ENCODE data around the gene CRYBG2.
"Not testable (repeated sequence)": the region's sequence is repeated elsewhere in the genome, so short reads cannot be mapped to it uniquely, and the experiment has no call there.

CRYBG2 gene

DNA sequence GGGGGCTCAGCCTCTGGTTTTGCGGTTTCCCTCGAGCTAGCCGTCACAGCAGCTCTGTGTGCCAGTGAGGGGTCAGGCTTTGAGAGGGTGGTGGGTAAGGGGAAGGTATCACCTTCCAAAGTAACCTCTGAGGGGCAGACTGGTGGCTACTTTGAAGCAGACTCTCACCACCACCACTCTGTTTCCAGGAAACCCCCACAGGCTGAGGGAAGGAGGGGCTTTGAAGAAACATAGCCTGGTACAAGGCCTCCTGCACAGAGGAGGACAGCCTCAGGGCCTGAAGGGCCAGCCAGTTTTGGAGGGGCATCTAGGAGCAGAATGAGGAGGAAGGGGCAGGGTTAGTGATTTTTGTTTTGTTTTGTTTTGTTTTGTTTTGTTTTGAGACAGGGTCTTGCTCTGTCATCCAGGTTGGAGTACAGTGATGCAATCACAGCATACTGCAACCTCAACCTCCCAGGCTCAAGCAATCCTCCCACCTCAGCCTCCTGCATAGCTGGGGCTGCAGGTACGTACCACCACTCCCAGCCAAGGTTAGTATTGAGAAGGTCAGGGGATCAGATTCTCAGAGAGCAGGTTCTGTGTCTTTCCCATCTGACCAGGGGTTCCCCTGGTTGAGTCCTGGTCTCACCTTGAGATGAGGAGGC is 35.8 kb upstream of the CRYBG2 start:
- no peak overlapping the region for H3K4me3 ChIP-seq (ENCODE audit: control insufficient read depth, low read depth, low read length)
- TF ChIP-seq CTCF (conservative IDR thresholded peaks at IDR 0.05; ENCODE audit: control insufficient read depth, insufficient read depth, low read depth, low read length) = no peak
- DNase-seq (ENCODE audit: low read depth) = no peak

GRCh38 chr1:26388791-26389445 is 35.0 kb upstream of the CRYBG2 start:
- peak; percentile 62 for DNase-seq (ENCODE audit: low read depth)
- no peak overlapping the region for H3K4me3 ChIP-seq (ENCODE audit: control insufficient read depth, low read depth, low read length)
- no peak for TF ChIP-seq CTCF (conservative IDR thresholded peaks at IDR 0.05; ENCODE audit: control insufficient read depth, insufficient read depth, low read depth, low read length)

- no peak overlapping the region for H3K4me3 ChIP-seq (ENCODE audit: control insufficient read depth, low read depth, low read length)
- DNase-seq (ENCODE audit: low read depth) = peak; percentile 89
- TF ChIP-seq CTCF (conservative IDR thresholded peaks at IDR 0.05; ENCODE audit: control insufficient read depth, insufficient read depth, low read depth, low read length) = no peak
These were observed 33.5 kb upstream of the CRYBG2 start for GRCh38 chr1:26387447-26387846.

DNA sequence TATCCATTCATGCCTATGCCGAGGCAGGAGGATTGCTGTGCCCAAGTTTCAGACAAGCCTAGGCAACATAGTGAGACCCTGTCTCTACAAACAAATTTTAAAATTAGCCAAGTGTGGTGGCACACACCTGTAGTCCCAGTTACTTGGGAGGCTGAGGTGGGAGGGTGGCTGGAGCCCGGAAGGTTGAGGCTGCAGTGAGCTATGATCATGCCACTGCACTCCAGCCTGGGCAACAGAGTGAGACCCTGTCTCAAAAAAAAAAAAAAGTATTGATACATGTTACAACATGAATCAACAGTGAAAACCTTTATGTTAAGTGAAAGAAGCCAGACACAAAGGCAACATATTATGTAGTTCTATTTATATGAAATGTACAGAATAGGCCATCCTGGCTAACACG is 31.1 kb upstream of the CRYBG2 start:
- H3K4me3 ChIP-seq (ENCODE audit: control insufficient read depth, low read depth, low read length); DNase-seq (ENCODE audit: low read depth): not testable (repeated sequence)

DNA sequence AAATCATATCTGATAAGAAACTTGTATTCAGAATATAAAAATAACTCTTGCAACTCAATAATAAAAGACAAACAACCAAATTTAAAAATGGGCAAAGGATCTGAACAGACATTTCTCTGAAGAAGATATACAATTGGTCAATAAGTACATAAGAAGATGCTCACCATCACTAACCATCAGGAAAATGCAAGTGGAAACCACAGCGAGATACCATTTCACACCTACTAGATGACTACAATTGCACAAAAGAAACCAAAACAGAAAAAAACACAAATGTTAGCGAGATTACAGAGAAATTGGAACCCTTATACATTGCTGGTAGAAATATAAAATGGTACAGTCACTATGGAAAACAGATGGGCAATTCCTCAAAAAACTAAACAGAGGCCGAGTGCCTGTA is 30.1 kb upstream of the CRYBG2 start:
- TF ChIP-seq CTCF (conservative IDR thresholded peaks at IDR 0.05; ENCODE audit: control insufficient read depth, insufficient read depth, low read depth, low read length) = no peak
- H3K4me3 ChIP-seq (ENCODE audit: control insufficient read depth, low read depth, low read length) = no peak overlapping the region
- DNase-seq (ENCODE audit: low read depth) = no peak

GRCh38 chr1:26378879-26379251 is 24.9 kb upstream of the CRYBG2 start:
- no peak for TF ChIP-seq CTCF (conservative IDR thresholded peaks at IDR 0.05; ENCODE audit: control insufficient read depth, insufficient read depth, low read depth, low read length)
- no peak for DNase-seq (ENCODE audit: low read depth)
- no peak overlapping the region for H3K4me3 ChIP-seq (ENCODE audit: control insufficient read depth, low read depth, low read length)

DNA sequence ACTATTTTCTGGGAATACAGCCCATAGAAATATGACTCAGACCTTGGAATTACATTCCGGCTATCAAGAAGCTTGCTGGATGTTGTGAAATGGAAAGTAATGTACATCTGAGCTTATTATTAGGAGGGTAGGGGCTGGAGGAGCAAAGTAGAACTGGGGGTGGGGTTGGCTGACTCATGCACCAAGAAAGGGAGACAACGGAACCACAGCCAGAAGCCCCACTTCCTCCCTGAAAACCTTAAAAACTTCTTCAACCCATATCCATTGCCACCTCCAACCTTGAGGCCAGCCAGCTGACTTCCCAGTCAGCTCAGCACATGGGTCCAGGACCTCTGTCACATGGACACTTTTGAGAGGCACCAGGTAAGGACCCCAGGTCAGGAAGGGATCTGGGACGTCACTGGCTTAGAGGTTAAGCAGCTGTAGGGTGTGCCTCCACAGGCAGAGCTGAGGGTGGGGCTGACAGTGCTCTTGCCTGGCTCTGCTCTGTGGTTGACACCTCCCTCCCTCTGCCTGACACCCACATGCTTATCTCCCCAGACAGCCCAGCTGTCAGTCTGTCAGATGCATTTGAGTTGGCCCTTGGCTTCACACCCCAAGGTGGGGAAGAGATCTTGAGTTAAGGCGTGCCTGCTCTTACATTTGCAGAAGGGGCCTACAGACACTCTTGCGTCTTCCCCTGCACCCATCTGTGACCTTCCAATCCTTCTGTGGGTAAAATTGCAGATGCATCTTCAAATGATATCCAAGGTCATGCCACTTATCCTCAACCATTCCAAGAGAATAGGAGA is 24.4 kb upstream of the CRYBG2 start:
- H3K4me3 ChIP-seq (ENCODE audit: control insufficient read depth, low read depth, low read length) = no peak overlapping the region
- peak; percentile 98 for DNase-seq (ENCODE audit: low read depth)
- no peak for TF ChIP-seq CTCF (conservative IDR thresholded peaks at IDR 0.05; ENCODE audit: control insufficient read depth, insufficient read depth, low read depth, low read length)

Data from fibroblast of mammary gland (primary cell).